Kidney (tissue), 14 donors: ENCODE data around the gene ABCB7. TPM values are rescaled to one million over a fixed set of nuclear protein-coding genes. Genes with fewer than 3 reads are reported as not detected.

Experiments
- DNase-seq, 5 donors: peaks; one replicate each; pipeline ENCODE4 v3.0.0-alpha.2; 2013 to 2020
- FAIRE-seq: peaks from 2 replicates; lab custom pipeline; 2012; peaks lifted over from hg19 to GRCh38; lab: Jason Lieb, UNC
- H3K27ac ChIP-seq, 2 donors: one replicate each; pipeline ENCODE4 v1.7.0; 2013; ENCODE audit warnings: low read depth in 2 of 2, low read length in 2 of 2, inconsistent platforms in 1 of 2
- H3K27me3 ChIP-seq: one replicate; pipeline ENCODE4 v1.7.1; 2013; ENCODE audit warnings: low read length, inconsistent platforms; ENCODE audit not compliant: control insufficient read depth, insufficient read depth
- H3K36me3 ChIP-seq, 3 donors: one replicate each; pipeline versions ENCODE4 v1.7.0 to v1.7.1; 2013; ENCODE audit warnings: low read length in 3 of 3, control low read depth in 1 of 3, inconsistent platforms in 1 of 3; ENCODE audit not compliant: insufficient read depth in 3 of 3, control insufficient read depth in 2 of 3
- H3K4me1 ChIP-seq, 3 donors: one replicate each; pipeline versions ENCODE4 v1.7.0 to v1.7.1; 2013; ENCODE audit warnings: low read length in 3 of 3, inconsistent platforms in 1 of 3, low read depth in 1 of 3; ENCODE audit not compliant: control insufficient read depth in 2 of 3, insufficient read depth in 2 of 3
- H3K4me3 ChIP-seq, 3 donors: one replicate each; pipeline versions ENCODE4 v1.7.0 to v1.8.1; 2013; ENCODE audit warnings: low read length in 3 of 3, control low read depth in 1 of 3, inconsistent platforms in 1 of 3
- H3K9ac ChIP-seq, 3 donors: one replicate each; pipeline versions ENCODE4 v1.7.0 to v1.7.1; 2013; ENCODE audit warnings: low read length in 3 of 3, control low read depth in 1 of 3, inconsistent platforms in 1 of 3
- H3K9me3 ChIP-seq, 3 donors: one replicate each; pipeline versions ENCODE4 v1.7.0 to v1.7.1; 2013; ENCODE audit warnings: low read length in 3 of 3, control low read depth in 1 of 3, inconsistent platforms in 1 of 3; ENCODE audit not compliant: control insufficient read depth in 2 of 3, insufficient read depth in 1 of 3
- CTCF ChIP-seq: IDR thresholded peaks from 3 replicates; pipeline ENCODE4 v1.5.1; 2012; ENCODE audit warnings: mild to moderate bottlenecking, moderate library complexity, borderline replicate concordance; ENCODE audit not compliant: insufficient read depth; ENCODE audit errors: extremely low read depth
- intact Hi-C: fragments of 100-400 bp; cut with DNase I; formaldehyde crosslinking; loops from one replicate; pipeline ENCODE4 v1.11.1; 2022
- polyA plus RNA-seq: library from polyadenylated mRNA; stranded (reverse); fragments of 350-450 nt; fragmentation: Illumina TruSeq; extraction: RNeasy Lipid Tissue Mini Kit (QIAGEN cat#74804); gene quantifications from one replicate; pipeline ENCODE4 v1.2.3, GENCODE V29; 2014; ENCODE audit warnings: low read depth, low replicate concordance; ENCODE audit not compliant: insufficient read depth
- total RNA-seq: library from RNA; stranded (reverse); fragmentation: NEBNext Ultra II Directional; extraction: Animal tissue kit (Norgen Biotek cat#: 25700); gene quantifications from one replicate; pipeline ENCODE4 v1.2.1, GENCODE V29; 2021
- donor health status: control.
- donor health status: control.
- donor health status: control.
- donor health status: control.
- donor health status: control.
- donor health status: DM: yes; HTN: yes; CAD: no.
- donor health status: Normal renal cell carcinoma (clear cell type).

Gene ABCB7
- total and polyA plus RNA-seq, 2 donors from 2014 or later, result 13.8 to 21.0 TPM

- DNase-seq (no peak), FAIRE-seq (no peak)
- no peaks in the 10 kb centered on the region for H3K36me3 ChIP-seq
- H3K9ac ChIP-seq, result no peak overlapping the region
- H3K27me3 ChIP-seq, result no peaks in the 10 kb centered on the region
- peaks cover 0 to 6% (median 0%) of the 10 kb centered on the region in 3 donors for H3K4me1 ChIP-seq
- intact Hi-C loops, result no loop called here
- H3K4me3 ChIP-seq, result no peak overlapping the region
- no peak for TF ChIP-seq CTCF
- H3K27ac ChIP-seq, result no peak overlapping the region
- no peaks in the 10 kb centered on the region for H3K9me3 ChIP-seq
Observed at GRCh38 chrX:75158054-75158453, 2.0 kb upstream of the ABCB7 start.

DNA sequence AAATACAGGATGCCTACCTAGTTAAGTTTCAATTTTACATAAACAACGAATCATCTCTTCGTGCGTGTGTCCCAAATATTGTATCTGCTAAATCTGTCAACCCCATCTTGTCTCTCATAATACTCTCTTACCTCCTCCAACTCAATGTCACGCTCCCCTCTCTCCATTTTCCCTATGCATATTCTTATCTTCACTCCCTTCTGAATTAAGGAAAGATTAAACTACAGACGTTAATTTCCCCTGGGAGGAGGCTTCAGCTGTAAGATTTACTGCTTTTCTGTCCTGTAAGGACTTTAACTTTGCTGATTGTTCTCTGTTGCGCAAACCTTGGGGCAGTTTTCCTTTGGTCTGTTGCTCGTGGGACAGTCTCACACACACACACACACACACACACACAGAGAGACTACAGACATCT lies 455 bp upstream of the ABCB7 start:
- no peak for TF ChIP-seq CTCF
- no peaks in the 10 kb centered on the region for H3K36me3 ChIP-seq
- DNase-seq (peak in 4 of 5 donors; percentile 16 to 56 (median 41)), FAIRE-seq (no peak)
- H3K27me3 ChIP-seq, result no peaks in the 10 kb centered on the region
- H3K4me1 ChIP-seq, result peaks cover 0 to 6% (median 0%) of the 10 kb centered on the region in 3 donors
- peak overlapping the region; percentile 80 to 82 for H3K27ac ChIP-seq
- H3K9ac ChIP-seq, result peak overlapping the region; percentile 79 to 89 (median 86)
- intact Hi-C loops, result no loop called here
- H3K9me3 ChIP-seq, result no peaks in the 10 kb centered on the region
- peak overlapping the region; percentile 86 to 96 (median 91) for H3K4me3 ChIP-seq

GRCh38 chrX:75155447-75155826 lies 646 bp downstream of the ABCB7 start:
- DNase-seq, result peak in 1 of 5 donors; percentile 3
- TF ChIP-seq CTCF, result no peak

GRCh38 chrX:75154871-75155270 lies 1.2 kb downstream of the ABCB7 start:
- DNase-seq (no peak), FAIRE-seq (no peak)
- Histone ChIP-seq H3K9me3 (no peaks in the 10 kb centered on the region), H3K4me3 (peak overlapping the region in 2 of 3 donors; percentile 91 to 96), H3K9ac (no peak overlapping the region), H3K4me1 (peaks cover 0 to 6% (median 0%) of the 10 kb centered on the region in 3 donors), H3K27me3 (no peaks in the 10 kb centered on the region), H3K36me3 (no peaks in the 10 kb centered on the region), H3K27ac (no peak overlapping the region)
- TF ChIP-seq CTCF, result no peak
- intact Hi-C loops, result no loop called here

More at GRCh38 chrX:75155447-75155826, 646 bp downstream of the ABCB7 start:
- Histone ChIP-seq H3K36me3 (no peaks in the 10 kb centered on the region), H3K9me3 (no peaks in the 10 kb centered on the region), H3K9ac (peak overlapping the region; percentile 77 to 89 (median 86)), H3K4me3 (peak overlapping the region; percentile 86 to 96 (median 91)), H3K27ac (peak overlapping the region in 1 of 2 donors; percentile 80), H3K27me3 (no peaks in the 10 kb centered on the region), H3K4me1 (peaks cover 0 to 6% (median 0%) of the 10 kb centered on the region in 3 donors)
- intact Hi-C loops, result no loop called here
- no peak for FAIRE-seq
